ENCODE measurements around the gene AP3M1.
A peak's percentile ranks its signal among the peaks of the same experiment; 100 is the strongest.

The AP3M1 gene

GRCh38 chr10:74175510-74176379 lies 25.1 kb upstream of the AP3M1 start:
- peak overlapping the region; percentile 84 for H3K4me3 ChIP-seq (ENCODE audit: low read depth, low read length)
- no peak for DNase-seq (ENCODE audit: low read depth)
- TF ChIP-seq CTCF (IDR thresholded peaks at IDR 0.05; ENCODE audit: insufficient read depth, low read depth, low read length, missing control alignments), result no peak

- no peak for DNase-seq (ENCODE audit: low read depth)
- TF ChIP-seq CTCF (IDR thresholded peaks at IDR 0.05; ENCODE audit: insufficient read depth, low read depth, low read length, missing control alignments), result no peak
- no peak overlapping the region for H3K4me3 ChIP-seq (ENCODE audit: low read depth, low read length)
Measured at GRCh38 chr10:74174521-74174920, 23.9 kb upstream of the AP3M1 start.

GRCh38 chr10:74171625-74172024 lies 21.0 kb upstream of the AP3M1 start:
- no peak overlapping the region for H3K4me3 ChIP-seq (ENCODE audit: low read depth, low read length)
- no peak for TF ChIP-seq CTCF (IDR thresholded peaks at IDR 0.05; ENCODE audit: insufficient read depth, low read depth, low read length, missing control alignments)
- DNase-seq (ENCODE audit: low read depth), result no peak

GRCh38 chr10:74167443-74167842 lies 16.8 kb upstream of the AP3M1 start:
- DNase-seq (ENCODE audit: low read depth), result no peak
- TF ChIP-seq CTCF (IDR thresholded peaks at IDR 0.05; ENCODE audit: insufficient read depth, low read depth, low read length, missing control alignments), result no peak

GRCh38 chr10:74165530-74165901 lies 14.9 kb upstream of the AP3M1 start:
- peak; percentile 40 for DNase-seq (ENCODE audit: low read depth)
- no peak for TF ChIP-seq CTCF (IDR thresholded peaks at IDR 0.05; ENCODE audit: insufficient read depth, low read depth, low read length, missing control alignments)
- peak overlapping the region; percentile 42; the same call in 1 of the 2 replicates for H3K4me3 ChIP-seq (ENCODE audit: low read depth, low read length)

More at GRCh38 chr10:74167443-74167842, 16.8 kb upstream of the AP3M1 start:
- H3K4me3 ChIP-seq (ENCODE audit: low read depth, low read length), result no peak overlapping the region

GRCh38 chr10:74164716-74165529 lies 14.3 kb upstream of the AP3M1 start:
- no peak for TF ChIP-seq CTCF (IDR thresholded peaks at IDR 0.05; ENCODE audit: insufficient read depth, low read depth, low read length, missing control alignments)
- DNase-seq (ENCODE audit: low read depth), result peak; percentile 62
- H3K4me3 ChIP-seq (ENCODE audit: low read depth, low read length), result peak overlapping the region; percentile 42

All from GM12865 (cell line).